H54 (cell line): Measurements from ENCODE around the gene BLVRA.
"Not testable (repeated sequence)": the region's sequence is repeated elsewhere in the genome, so short reads cannot be mapped to it uniquely, and the experiment has no call there.

ENCODE experiments used
- DNase-seq: peaks from one replicate; pipeline ENCODE4 v3.0.0; 2011; ENCODE audit warnings: low spot score, mixed read lengths; ENCODE audit not compliant: insufficient read length
- FAIRE-seq: peaks from 3 replicates; lab custom pipeline; 2011; peaks lifted over from hg19 to GRCh38; lab: Jason Lieb, UNC
- POLR2A ChIP-seq: IDR thresholded peaks from 2 replicates; pipeline ENCODE4 v1.6.1; 2011; ENCODE audit warnings: low read depth, mild to moderate bottlenecking, low read length

The BLVRA gene

DNA sequence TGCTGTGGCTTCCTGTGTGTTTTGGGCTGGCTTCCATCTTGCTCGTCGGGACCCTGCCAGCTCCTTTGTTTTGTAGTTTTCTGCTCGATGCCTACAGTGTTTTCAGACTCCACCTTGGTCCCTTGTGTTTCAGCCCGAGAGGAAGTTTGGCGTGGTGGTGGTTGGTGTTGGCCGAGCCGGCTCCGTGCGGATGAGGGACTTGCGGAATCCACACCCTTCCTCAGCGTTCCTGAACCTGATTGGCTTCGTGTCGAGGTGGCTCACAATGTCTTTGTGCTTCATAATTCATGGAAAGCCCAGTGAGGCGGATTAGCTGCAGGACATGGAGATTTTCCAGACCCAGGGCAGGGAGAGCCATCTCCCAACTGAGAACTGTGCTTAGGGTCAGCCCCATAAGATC is 29.3 kb downstream of the BLVRA start:
- no peak for DNase-seq
- no peak for FAIRE-seq
- no peak for TF ChIP-seq POLR2A

DNA sequence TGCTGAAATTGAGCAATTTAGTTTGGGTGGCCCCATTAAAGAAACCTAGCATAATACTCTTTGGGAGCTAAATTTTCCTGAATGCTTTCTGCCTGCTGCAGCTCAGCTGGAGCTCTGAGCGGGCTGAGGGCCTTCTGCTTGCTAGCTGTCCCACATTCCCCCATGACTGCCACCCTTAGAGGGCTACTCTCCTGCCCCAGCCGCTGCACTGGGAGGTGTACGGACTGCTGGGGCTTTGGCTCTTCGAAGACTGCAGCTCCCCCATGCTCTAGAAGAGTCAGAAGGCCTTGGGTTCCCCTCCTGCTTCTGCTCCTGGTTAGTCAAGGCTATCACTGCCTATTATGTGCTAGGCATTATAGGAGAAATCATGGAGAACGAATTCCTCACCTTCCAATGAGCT is 31.5 kb downstream of the BLVRA start:
- DNase-seq (no peak), FAIRE-seq (no peak)

DNA sequence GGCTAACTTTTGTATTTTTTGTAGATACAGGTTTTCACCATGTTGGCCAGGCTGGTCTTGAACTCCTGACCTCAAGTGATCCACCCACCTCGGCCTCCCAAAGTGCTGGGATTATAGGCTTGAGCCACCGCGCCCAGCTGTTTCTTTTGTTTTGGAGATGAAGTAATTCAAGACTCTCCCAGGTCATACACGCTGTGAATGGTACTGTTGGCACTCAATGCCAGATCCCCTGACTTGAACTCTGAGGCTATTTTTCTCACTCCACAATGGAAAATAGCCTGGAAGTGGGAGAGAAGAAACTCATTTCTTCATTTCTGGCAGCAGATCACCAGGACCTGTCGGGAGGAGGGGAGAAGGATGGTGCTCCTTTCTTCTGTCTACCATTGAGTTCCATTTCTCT is 32.4 kb downstream of the BLVRA start:
- DNase-seq, result no peak
- no peak for FAIRE-seq
- no peak for TF ChIP-seq POLR2A

More for the DNA sequence above, 31.5 kb downstream of the BLVRA start:
- no peak for TF ChIP-seq POLR2A

DNA sequence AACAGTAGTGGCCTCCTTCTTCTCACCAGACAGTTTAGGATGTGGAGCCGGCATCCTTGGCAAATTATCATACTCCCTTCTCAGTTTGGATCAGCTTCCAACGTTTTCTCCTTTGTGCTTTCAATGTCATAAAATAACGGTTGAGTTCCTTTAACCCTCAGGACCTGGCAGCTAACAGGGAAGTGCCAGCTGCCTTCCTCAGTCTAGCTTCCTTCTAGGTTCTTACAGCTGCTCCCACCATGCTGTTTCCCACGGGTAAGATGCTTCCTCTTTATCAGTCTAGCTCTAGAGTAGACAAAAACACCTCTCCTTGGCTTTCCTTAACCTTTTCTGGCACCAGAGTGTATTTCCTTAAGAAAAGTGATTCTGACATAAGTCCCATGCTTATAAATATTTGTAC is 33.2 kb downstream of the BLVRA start:
- FAIRE-seq (no peak), DNase-seq (no peak)
- no peak for TF ChIP-seq POLR2A

DNA sequence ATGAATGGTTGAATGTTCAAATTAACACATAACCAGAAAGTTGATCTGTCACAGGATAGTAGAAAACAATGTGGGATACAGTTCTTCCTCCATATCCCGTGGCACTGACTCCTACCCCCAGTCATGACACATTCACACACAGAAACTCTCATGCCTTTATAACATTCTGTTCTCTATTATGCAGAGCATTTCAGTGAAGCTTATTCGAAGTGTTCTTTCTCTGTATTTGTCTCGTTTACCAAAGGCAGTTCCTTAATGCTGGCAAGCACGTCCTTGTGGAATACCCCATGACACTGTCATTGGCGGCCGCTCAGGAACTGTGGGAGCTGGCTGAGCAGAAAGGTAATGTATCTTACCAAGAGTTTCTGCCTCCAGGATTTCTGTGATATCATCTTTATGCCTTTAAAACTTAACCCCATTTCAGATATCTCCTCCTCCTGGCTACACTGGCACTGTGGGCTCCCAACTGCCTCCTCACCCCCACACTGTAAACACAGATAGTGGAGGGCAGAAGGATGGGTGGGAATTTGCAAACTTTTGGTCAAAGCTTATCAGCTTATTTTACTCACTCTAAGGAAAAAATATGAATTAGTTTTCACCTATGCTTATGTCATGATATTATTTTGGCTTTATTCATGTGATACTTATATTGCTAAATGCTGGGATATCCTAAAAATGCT is 34.1 kb downstream of the BLVRA start:
- no peak for TF ChIP-seq POLR2A
- no peak for DNase-seq
- no peak for FAIRE-seq

DNA sequence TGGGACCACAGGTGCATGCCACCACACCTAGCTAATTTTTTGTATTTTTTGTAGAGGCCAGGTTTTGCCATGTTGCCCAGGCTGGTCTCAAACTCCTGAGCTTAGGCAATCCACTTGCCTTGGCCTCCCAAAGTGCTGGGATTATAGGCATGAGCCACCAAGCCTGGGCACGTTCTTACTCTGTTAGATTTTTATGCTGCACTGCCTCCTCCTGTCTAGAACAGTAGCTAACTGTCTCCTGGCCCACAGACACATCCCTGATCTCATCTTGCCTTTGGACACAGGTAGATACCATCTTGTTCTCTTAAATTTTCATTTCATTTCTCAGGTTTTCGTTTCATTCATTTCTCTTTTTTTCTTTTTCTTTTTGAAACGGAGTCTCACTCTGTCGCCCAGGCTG is 41.1 kb downstream of the BLVRA start:
- FAIRE-seq (no peak), DNase-seq (no peak)
- no peak for TF ChIP-seq POLR2A

DNA sequence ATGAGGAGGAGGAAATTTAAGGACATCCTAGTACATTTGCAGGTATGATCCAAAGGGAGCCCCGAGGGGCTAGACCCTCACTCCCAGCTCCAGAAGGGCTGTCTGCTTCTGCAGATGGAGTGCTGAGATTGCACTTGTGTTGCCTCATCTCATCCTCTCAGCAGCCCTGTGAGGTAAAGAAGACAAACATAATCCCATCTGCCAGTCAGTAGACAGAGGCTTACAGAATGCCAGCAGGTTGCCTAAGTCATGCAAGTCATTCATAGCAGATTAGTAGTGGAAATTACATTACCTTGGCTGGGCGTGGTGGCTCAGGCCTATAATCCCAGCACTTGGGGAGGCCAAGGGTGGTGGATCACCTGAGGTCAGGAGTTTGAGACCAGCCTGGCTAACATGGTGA is 45.4 kb downstream of the BLVRA start:
- FAIRE-seq (no peak), DNase-seq (no peak)
- no peak for TF ChIP-seq POLR2A

DNA sequence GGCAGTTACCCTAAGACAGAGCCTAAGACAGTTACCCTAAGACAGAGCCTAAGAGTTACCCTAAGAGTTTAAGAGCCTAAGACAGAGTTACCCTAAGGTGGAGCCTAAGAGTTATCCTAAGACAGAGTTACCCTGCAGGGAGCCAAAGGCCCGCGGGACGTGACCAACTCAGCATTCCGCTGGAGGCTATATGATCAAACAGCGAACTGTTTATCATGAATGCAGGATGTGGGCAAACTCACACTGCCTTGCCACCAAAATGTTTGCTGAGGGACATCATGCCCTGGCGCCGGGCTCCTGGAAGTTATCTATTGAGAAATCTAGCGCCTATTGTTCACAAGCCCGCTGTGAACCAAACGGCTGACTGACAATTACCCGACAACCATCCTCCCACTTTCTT is 49.9 kb downstream of the BLVRA start:
- FAIRE-seq (no peak), DNase-seq (no peak)
- TF ChIP-seq POLR2A, result no peak

DNA sequence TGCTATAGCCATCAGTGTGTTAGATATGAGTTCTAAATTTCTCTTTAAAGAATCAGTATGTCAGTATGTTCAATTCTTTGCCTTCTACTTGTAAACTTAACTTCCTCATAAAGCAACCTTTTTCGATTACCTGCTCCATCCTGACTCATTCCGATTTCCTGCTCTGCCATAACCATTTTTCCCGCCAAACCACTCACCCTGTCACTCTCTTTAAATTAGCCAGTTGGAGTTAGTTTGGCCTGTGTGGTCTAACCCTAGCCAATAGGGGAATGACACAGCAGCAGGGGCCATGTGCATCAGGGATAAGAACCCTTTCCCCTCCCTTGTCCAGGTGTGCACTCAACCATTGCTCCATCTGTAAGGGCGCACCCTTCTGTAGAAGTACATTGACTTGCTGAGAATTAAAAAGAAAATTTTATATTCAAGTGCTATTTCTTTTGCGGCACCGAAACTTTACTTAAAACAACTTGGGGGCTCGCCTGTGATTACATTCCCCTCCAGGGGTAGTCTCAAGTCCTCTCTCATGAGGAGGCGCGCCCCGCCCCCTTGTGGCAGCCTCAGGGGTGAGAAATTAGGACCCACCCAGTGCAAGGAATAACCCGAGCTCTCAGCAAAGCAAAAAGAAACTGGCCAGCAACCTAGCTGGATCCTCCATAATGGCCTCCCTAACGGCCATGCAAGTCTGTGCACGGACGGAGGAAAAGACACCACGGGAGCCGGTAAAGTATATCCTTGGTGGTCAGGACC is 51.9 kb downstream of the BLVRA start:
- not testable (repeated sequence) for DNase-seq, FAIRE-seq

DNA sequence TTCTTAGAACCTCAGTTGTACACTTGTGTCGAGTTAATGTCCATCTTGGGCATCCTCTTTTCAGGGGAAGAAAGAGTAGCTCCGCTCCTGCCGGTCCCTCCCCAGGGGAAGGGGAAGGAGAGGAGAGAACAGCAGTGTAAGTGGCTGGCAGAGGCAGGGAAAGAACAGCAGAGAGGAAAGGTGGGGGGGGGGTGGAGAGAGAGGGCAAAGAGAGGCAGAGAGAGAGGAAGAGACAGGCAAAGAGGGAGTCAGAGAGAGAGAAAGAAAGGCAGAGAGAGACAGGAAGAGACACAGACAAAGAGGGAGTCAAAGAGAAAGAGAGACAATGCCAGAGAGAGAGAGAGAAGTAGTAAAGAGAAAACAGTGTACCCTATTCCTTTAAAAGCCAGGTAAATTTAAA is 56.9 kb downstream of the BLVRA start:
- DNase-seq (no peak), FAIRE-seq (no peak)
- no peak for TF ChIP-seq POLR2A

DNA sequence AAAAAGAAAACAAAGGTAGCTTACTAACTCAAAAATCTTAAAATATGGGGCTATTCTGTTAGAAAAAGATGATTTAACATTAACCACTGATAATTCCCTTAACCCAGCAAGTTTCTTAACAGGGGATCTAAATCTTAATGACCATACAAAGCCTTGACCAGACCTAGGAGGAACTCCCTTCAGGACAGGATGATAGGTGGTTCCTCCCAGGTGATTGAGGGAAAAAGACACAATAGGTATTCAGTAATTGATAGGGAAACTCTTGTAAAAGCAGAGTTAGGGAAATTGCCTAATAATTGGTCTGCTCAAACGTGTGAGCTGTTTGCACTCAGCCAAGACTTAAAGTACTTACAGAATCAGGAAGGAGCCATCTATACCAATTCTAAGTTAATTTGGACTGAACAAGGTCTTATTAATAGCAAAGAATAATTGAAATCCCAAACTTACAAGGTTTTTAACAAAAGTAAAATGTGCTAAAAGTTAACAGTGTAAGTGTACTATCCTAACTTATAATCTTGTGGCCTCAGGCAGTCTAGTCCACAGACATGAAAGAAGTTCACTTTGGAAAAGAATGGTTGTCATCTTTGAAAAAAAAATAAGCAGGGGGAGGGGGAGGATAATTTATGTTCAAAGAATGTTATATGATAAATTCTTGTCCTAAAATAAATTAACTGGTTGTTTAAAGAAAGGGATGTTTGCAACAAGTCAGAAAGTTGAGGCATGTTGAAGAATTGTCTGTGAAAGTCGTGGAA is 57.7 kb downstream of the BLVRA start:
- not testable (repeated sequence) for FAIRE-seq, DNase-seq

DNA sequence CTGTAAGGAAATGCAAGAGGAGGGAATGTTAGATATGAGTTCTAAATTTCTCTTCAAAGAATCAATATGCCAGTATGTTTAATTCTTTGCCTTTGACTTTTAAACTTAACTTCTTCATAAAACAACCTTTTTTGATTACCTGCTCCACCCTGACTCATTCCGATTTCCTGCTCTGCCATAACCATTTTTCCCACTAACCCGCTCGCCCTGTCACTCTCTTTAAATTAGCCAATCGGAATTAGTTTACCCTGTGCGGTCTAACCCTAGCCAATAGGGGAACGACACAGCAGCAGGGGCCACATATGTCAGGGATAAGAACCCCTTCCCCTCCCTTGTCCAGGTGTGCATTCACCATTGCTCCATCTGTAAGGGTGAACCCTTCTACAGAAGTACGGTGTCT is 64.9 kb downstream of the BLVRA start:
- DNase-seq, FAIRE-seq: not testable (repeated sequence)

DNA sequence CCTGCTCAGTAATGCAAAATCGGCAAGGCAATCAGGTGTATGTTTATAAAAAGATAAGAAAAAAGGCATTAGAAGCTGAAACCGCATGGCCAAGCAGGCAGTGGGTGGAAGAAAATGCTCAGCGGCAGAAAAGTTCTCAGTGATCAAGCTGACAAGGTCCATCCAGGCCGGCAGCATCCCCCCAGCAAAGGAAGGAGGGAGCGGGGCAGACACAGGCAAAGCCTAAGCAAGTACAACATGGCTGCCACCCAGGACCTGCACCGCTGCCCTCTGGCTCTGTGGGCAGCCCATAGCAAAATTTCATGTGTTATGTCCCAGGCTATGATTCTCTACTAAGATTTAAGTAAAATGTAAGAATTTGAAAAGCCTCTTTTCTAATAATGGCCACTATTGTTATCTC is 65.5 kb downstream of the BLVRA start:
- FAIRE-seq (no peak), DNase-seq (no peak)
- TF ChIP-seq POLR2A, result no peak

DNA sequence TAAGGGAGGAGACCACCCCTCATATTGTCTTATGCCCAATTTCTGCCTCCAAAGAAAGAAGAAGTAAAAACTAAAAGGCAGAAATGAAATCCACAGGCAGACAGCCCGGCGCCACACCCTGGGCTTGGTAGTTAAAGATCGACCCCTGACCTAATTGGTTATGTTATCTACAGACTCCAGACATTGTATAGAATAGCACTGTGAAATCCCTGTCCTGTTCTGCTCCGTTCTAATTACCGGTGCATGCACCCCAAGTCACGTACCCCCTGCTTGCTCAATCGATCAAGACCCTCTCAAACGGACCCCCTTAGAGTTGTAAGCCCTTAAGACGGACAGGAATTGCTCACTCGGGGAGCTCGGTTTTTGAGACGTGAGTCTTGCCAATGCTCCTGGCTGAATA is 66.0 kb downstream of the BLVRA start:
- FAIRE-seq, DNase-seq: not testable (repeated sequence)
